ENCODE data around the gene RAC3.

Gene RAC3
- total RNA-seq, result 0.42 to 2.6 (median 0.67) reads per million in 17 experiments

GRCh38 chr17:82031303-82031884 lies at the start of gene RAC3:
Gene RAC3 (plus strand): TSS chr17:82031678. CDS start chr17:82031762, 84 bp downstream.
- DNase-seq, result peak in 3 of 4 experiments; percentile 31 to 69 (median 57)

- no peak for DNase-seq
These were observed 48.4 kb upstream of the RAC3 start for GRCh38 chr17:81983011-81983638.

- DNase-seq, result peak; percentile 19 to 54 (median 52)
These were observed 47.7 kb upstream of the RAC3 start for GRCh38 chr17:81983639-81984373.

- DNase-seq, result no peak
These were observed 46.6 kb upstream of the RAC3 start for GRCh38 chr17:81984773-81985410.

GRCh38 chr17:81986606-81987005 lies 44.9 kb upstream of the RAC3 start:
- no peak for DNase-seq

- DNase-seq, result no peak
These were observed 44.2 kb upstream of the RAC3 start for GRCh38 chr17:81987161-81987770.

GRCh38 chr17:81990836-81991683 lies 40.4 kb upstream of the RAC3 start:
- DNase-seq, result no peak

GRCh38 chr17:81991684-81992305 lies 39.7 kb upstream of the RAC3 start:
- no peak for DNase-seq

- no peak for DNase-seq
These were observed 39.0 kb upstream of the RAC3 start for GRCh38 chr17:81992306-81993102.

- DNase-seq, result no peak
These were observed 37.5 kb upstream of the RAC3 start for GRCh38 chr17:81993729-81994592.

- DNase-seq, result no peak
These were observed 36.6 kb upstream of the RAC3 start for GRCh38 chr17:81994593-81995462.

GRCh38 chr17:81995463-81996231 lies 35.8 kb upstream of the RAC3 start:
- no peak for DNase-seq

GRCh38 chr17:81996232-81996756 lies 35.2 kb upstream of the RAC3 start:
- DNase-seq, result no peak

- no peak for DNase-seq
These were observed 34.6 kb upstream of the RAC3 start for GRCh38 chr17:81996757-81997441.

GRCh38 chr17:81998212-81998611 lies 33.3 kb upstream of the RAC3 start:
- no peak for DNase-seq

- no peak for DNase-seq
These were observed 32.6 kb upstream of the RAC3 start for GRCh38 chr17:81998691-81999438.

Measured in suppressor macrophage (primary cell).